ENCODE data around the gene ZYG11B.
A peak's percentile ranks its signal among the peaks of the same experiment; 100 is the strongest.
"Not testable (repeated sequence)": the region's sequence is repeated elsewhere in the genome, so short reads cannot be mapped to it uniquely, and the experiment has no call there.

DNA sequence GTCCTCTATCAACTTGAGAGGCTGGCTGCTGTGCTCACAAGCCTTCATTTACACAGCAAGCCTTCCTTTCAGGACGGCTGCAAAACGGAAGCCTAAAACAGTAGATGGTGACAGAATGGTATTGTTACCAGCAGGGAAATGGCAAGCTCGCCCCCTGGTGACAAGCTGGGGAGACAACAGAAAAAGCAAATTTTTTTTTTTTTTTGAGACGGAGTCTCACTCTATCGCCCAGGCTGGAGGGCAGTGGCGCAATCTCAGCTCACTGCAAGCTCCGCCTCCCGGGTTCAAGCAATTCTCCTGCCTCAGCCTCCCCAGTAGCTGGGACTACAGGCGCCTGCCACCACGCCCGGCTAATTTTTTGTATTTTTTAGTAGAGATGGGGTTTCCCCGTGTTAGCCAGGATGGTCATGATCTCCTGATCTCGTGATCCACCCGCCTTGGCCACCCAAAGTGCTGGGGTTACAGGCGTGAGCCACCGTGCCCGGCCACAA, 39.9 kb upstream of the ZYG11B start:
- TF ChIP-seq EZH2phosphoT487 (IDR thresholded peaks at IDR 0.05; ENCODE audit: borderline replicate concordance) = not testable (repeated sequence)
- TF ChIP-seq CTCF (conservative IDR thresholded peaks at IDR 0.05; ENCODE audit: low read length) = peak; percentile 74
